ENCODE measurements around the gene LAMTOR2.
"Not testable (repeated sequence)": the region's sequence is repeated elsewhere in the genome, so short reads cannot be mapped to it uniquely, and the experiment has no call there.

Gene LAMTOR2

DNA sequence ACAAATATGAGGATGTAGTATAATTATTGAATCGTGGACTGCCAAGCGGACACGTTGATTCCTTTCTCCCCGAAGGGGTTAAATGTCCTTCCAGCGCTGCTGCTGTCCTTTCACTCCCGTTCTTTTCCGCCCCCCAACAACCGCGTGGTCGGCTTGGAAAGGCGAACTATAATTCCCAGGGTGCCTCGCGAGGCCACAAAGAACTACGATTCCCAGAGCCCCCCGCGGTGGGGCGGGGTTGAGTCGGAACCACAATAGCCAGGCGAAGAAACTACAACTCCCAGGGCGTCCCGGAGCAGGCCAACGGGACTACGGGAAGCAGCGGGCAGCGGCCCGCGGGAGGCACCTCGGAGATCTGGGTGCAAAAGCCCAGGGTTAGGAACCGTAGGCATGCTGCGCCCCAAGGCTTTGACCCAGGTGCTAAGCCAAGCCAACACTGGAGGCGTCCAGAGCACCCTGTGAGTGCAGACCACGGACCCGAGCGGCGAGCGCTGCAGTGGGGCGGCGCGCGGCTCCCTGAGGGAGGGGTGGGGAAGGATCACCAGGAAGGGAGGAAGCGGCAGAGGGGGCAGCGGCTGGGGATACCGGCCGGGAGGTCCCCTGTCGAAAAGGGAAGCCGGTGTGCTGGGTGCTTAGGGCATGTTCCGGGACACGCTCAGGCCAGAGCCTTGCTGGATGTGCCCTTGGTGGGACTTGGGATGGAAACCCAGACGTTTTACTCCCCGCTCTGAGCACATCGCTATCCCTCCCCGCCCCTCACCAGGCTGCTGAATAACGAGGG is at the start of gene LAMTOR2:
LAMTOR2 (plus strand) TSS at position 283 of the 781 bp plus-strand sequence; CDS start at position 391, 108 bp downstream.
- peak; percentile 95 to 96 for DNase-seq (ENCODE audit: low read depth in 1 of 2, low spot score in 1 of 2)

GRCh38 chr1:156004843-156005584 is 49.6 kb upstream of the LAMTOR2 start:
- DNase-seq (ENCODE audit: low read depth in 1 of 2, low spot score in 1 of 2): no peak

DNA sequence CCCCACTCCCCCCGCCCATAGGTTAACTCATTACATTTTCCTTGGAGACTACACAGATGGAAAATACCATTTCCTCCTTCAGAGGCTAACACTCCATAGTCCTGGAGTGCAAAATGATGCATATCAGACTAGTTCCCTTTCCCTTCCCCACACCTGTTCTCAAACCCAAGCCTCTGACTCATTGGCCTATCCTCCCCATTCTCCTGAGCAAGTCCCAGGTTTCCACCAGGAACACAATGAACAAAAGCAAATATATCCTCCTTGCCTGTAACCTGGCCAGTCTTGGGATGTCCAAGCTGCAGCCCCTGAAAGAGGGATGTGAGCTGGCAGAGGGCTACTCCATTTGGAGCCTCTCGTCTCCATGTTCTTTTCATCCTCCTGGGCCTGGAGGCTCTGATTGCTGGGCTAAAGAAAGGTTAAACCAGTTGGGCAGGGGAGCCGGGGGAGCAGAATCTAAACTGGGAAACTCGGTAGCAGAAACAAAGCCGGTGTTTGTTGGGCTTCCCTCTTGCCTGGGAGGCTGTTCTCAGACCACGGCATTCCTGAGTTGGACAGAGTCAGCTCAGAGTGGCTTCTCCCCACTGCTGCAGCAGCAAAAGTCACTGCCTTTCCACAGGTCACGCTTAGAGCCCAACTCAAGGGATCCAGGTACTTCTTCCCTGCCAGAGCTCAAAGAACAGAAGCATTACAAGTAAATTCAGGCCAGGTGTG is 47.8 kb upstream of the LAMTOR2 start:
- no peak for DNase-seq (ENCODE audit: low read depth in 1 of 2, low spot score in 1 of 2)

GRCh38 chr1:156009404-156009803 is 45.2 kb upstream of the LAMTOR2 start:
- no peak for DNase-seq (ENCODE audit: low read depth in 1 of 2, low spot score in 1 of 2)

- no peak for DNase-seq (ENCODE audit: low read depth in 1 of 2, low spot score in 1 of 2)
These were observed 42.3 kb upstream of the LAMTOR2 start for GRCh38 chr1:156012051-156012817.

DNA sequence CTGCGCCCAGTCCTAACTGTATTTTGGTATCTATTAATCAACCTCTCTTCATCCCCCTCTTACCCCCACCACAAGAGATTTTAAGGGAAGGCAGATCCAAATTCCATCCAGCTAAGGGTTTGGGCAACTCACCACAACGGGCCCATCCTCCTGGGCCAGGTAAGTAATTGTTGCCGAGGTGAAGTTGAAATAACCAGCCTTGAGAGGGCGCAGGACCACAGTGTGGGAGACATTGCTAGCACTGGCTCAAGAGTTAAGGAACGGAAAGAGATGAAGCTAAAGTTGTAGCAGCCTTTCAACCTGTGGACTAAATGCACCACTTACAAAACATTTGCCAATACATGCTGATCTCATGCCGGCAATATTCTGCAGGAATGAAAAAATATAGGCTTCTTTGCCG is 39.8 kb upstream of the LAMTOR2 start:
- DNase-seq (ENCODE audit: low read depth in 1 of 2, low spot score in 1 of 2): no peak

- no peak for DNase-seq (ENCODE audit: low read depth in 1 of 2, low spot score in 1 of 2)
These were observed 34.7 kb upstream of the LAMTOR2 start for GRCh38 chr1:156019946-156020292.

GRCh38 chr1:156020293-156021092 is 34.1 kb upstream of the LAMTOR2 start, which contains the start of gene SSR2:
TSS of gene SSR2 (minus strand) at chr1:156020951. CDS start at chr1:156020167, 784 bp downstream.
- DNase-seq (ENCODE audit: low read depth in 1 of 2, low spot score in 1 of 2): peak; percentile 58 to 86

- no peak for DNase-seq (ENCODE audit: low read depth in 1 of 2, low spot score in 1 of 2)
These were observed 33.5 kb upstream of the LAMTOR2 start for GRCh38 chr1:156021093-156021428.

GRCh38 chr1:156021954-156022353 is 32.6 kb upstream of the LAMTOR2 start:
- no peak for DNase-seq (ENCODE audit: low read depth in 1 of 2, low spot score in 1 of 2)

DNA sequence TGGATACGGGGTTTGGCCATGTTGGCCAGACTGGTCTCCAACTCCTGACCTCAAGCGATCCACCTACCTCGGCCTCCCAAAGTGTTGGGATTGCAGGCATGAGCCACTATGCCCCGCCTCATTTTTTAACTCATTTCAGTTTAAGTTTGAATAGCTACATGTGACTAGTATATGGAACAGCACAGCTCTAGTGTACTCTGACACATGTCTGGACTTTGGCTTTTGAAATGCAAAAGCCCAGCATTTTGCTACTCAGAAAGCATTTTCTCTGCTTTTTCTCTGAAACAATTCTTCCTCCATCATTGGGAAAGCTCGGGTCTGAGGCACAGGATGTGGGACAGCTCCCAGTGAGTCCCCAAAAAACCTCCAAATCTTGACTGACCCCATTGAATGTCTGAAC is 29.8 kb upstream of the LAMTOR2 start:
- no peak for DNase-seq (ENCODE audit: low read depth in 1 of 2, low spot score in 1 of 2)

GRCh38 chr1:156025876-156026275 is 28.7 kb upstream of the LAMTOR2 start:
- DNase-seq (ENCODE audit: low read depth in 1 of 2, low spot score in 1 of 2): no peak

DNA sequence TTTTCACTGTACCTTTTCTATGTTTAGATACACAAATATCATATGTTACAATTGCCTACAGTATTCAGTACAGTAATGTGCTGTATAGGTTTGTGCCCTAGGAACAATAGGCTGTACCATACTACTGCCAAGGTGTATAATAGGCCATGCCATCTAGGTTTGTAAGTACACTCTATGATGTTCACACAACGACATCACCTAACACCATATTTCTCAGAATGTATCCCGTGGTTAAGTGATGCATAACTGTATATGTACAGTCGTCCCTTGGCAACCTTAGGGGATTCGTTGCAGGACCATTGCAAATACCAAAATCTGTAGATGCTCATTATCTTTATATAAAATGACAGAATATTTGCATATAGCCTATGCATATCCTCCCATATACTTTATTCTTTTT is 28.0 kb upstream of the LAMTOR2 start:
- DNase-seq (ENCODE audit: low read depth in 1 of 2, low spot score in 1 of 2): no peak

- no peak for DNase-seq (ENCODE audit: low read depth in 1 of 2, low spot score in 1 of 2)
These were observed 21.6 kb upstream of the LAMTOR2 start for GRCh38 chr1:156033011-156033410.

DNA sequence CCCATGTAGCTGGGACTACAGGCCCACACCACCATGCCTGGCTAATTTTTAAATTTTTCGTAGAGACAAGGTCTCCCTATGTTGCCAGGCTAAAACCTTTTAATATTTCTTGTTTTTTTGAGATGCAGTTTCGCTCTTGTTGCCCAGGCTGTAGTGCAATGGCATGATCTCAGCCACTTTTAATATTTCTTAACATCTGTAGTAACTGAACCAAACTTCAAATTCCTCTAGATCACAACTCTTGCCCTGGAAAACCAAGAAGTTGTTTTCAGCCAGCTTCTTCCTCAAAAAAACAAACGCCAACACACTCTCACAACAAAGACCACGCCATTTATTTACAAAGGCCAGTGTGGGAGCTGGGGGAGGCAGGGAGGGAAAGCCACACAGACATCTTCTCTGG is 19.6 kb upstream of the LAMTOR2 start:
- DNase-seq (ENCODE audit: low read depth in 1 of 2, low spot score in 1 of 2): not testable (repeated sequence)

GRCh38 chr1:156042828-156043227 is 11.8 kb upstream of the LAMTOR2 start:
- DNase-seq (ENCODE audit: low read depth in 1 of 2, low spot score in 1 of 2): no peak

- no peak for DNase-seq (ENCODE audit: low read depth in 1 of 2, low spot score in 1 of 2)
These were observed 9.5 kb upstream of the LAMTOR2 start for GRCh38 chr1:156045076-156045475.

- DNase-seq (ENCODE audit: low read depth in 1 of 2, low spot score in 1 of 2): no peak
These were observed 5.8 kb upstream of the LAMTOR2 start for GRCh38 chr1:156048663-156049258.

GRCh38 chr1:156050376-156050775 is 4.2 kb upstream of the LAMTOR2 start:
- no peak for DNase-seq (ENCODE audit: low read depth in 1 of 2, low spot score in 1 of 2)
